OCI-LY1 (cell line): Measurements from ENCODE around the gene TMEM204.

Experiments used
- H2AFZ ChIP-seq: fragments of 200-600 bp; sonication (generic), shearing (Covaris generic); 2 replicates; pipeline ENCODE4 v1.6.0; 2014; ENCODE audit warnings: antibody characterized with exemption, mild to moderate bottlenecking, low read length
- H3F3A ChIP-seq: fragments of 200-600 bp; sonication (generic), shearing (Covaris generic); 2 replicates; pipeline ENCODE4 v1.6.0; 2014; ENCODE audit warnings: mild to moderate bottlenecking, antibody characterized with exemption, low read length, moderate library complexity; ENCODE audit not compliant: insufficient read depth
- H3K27ac ChIP-seq: fragments of 200-600 bp; sonication (generic); 2 replicates; pipeline ENCODE4 v1.5.1; 2014; ENCODE audit warnings: low read length, mixed run types, mild to moderate bottlenecking, low read depth; ENCODE audit not compliant: poor library complexity, severe bottlenecking
- H3K27me3 ChIP-seq: fragments of 200-600 bp; sonication (generic); 2 replicates; pipeline ENCODE4 v1.6.0; 2014; ENCODE audit warnings: antibody characterized with exemption, mild to moderate bottlenecking, low read length, moderate library complexity; ENCODE audit not compliant: insufficient read depth
- H3K36me3 ChIP-seq: fragments of 200-600 bp; sonication (generic); 2 replicates; pipeline ENCODE4 v1.6.1; 2014; ENCODE audit warnings: mild to moderate bottlenecking, antibody characterized with exemption, low read length, moderate library complexity, mixed read lengths; ENCODE audit not compliant: insufficient read depth
- H3K4me1 ChIP-seq: fragments of 200-600 bp; sonication (generic); 2 replicates; pipeline ENCODE4 v1.5.1; 2014; ENCODE audit warnings: mild to moderate bottlenecking, low read length, moderate library complexity; ENCODE audit not compliant: insufficient read depth, severe bottlenecking
- H3K4me2 ChIP-seq: fragments of 200-600 bp; sonication (generic), shearing (Covaris generic); 2 replicates; pipeline ENCODE4 v1.6.1; 2014; ENCODE audit warnings: low read length
- H3K4me3 ChIP-seq: fragments of 200-600 bp; sonication (generic); 2 replicates; pipeline ENCODE4 v1.5.1; 2014; ENCODE audit warnings: low read length, low read depth, mild to moderate bottlenecking, mixed read lengths; ENCODE audit not compliant: poor library complexity, severe bottlenecking
- H3K79me2 ChIP-seq: fragments of 200-600 bp; shearing (Covaris generic); 2 replicates; pipeline ENCODE4 v1.6.1; 2016; ENCODE audit warnings: mixed run types, low read length, mixed read lengths; ENCODE audit not compliant: insufficient read depth
- H3K9ac ChIP-seq: fragments of 200-600 bp; sonication (generic), shearing (Covaris generic); 2 replicates; pipeline ENCODE4 v1.6.1; 2014; ENCODE audit warnings: mild to moderate bottlenecking, low read length, mixed read lengths
- H3K9me2 ChIP-seq: fragments of 200-600 bp; sonication (generic), shearing (Covaris generic); 2 replicates; pipeline ENCODE4 v1.6.1; 2014; ENCODE audit warnings: low read depth, mild to moderate bottlenecking, low read length, mixed read lengths
- H3K9me3 ChIP-seq: fragments of 200-600 bp; shearing (Covaris generic); 2 replicates; pipeline ENCODE4 v1.6.1; 2014; ENCODE audit warnings: low read length, mixed read lengths
- H4K20me1 ChIP-seq: fragments of 200-600 bp; sonication (generic), shearing (Covaris generic); 2 replicates; pipeline ENCODE4 v1.6.0; 2016; ENCODE audit warnings: mild to moderate bottlenecking, low read length; ENCODE audit not compliant: insufficient read depth
- CTCF ChIP-seq: fragments of 200-600 bp; sonication (generic), shearing (Covaris generic); IDR thresholded peaks from 2 replicates; pipeline ENCODE4 v1.5.1; 2017; ENCODE audit warnings: mild to moderate bottlenecking, antibody characterized with exemption, low read length, moderate library complexity, mixed read lengths
- EZH2 ChIP-seq: fragments of 200-600 bp; sonication (generic), shearing (Covaris generic); IDR thresholded peaks from 2 replicates; pipeline ENCODE4 v1.8.0; 2017; ENCODE audit warnings: borderline replicate concordance, mixed run types, mild to moderate bottlenecking, antibody characterized with exemption, low read length, moderate library complexity, mixed read lengths

Gene TMEM204

GRCh38 chr16:1561266-1561665 lies 27.8 kb downstream of the TMEM204 start:
- Histone ChIP-seq H3K4me3 (no peak overlapping the region), H4K20me1 (no peaks in the 10 kb centered on the region), H3K79me2 (no peaks in the 10 kb centered on the region), H3K27me3 (no peaks in the 10 kb centered on the region), H2AFZ (no peak overlapping the region), H3F3A (no peaks in the 10 kb centered on the region), H3K4me2 (no peak overlapping the region), H3K9ac (no peak overlapping the region), H3K9me2 (no peaks in the 10 kb centered on the region), H3K9me3 (no peaks in the 10 kb centered on the region), H3K27ac (no peak overlapping the region), H3K36me3 (no peaks in the 10 kb centered on the region), H3K4me1 (no peaks in the 10 kb centered on the region)
- no peak for TF ChIP-seq EZH2
- no peak for TF ChIP-seq CTCF

- no peaks in the 10 kb centered on the region for H3F3A ChIP-seq
- H3K9me2 ChIP-seq: no peaks in the 10 kb centered on the region
- no peak overlapping the region for H3K4me3 ChIP-seq
- no peak overlapping the region for H3K9ac ChIP-seq
- no peaks in the 10 kb centered on the region for H3K27me3 ChIP-seq
- no peaks in the 10 kb centered on the region for H3K36me3 ChIP-seq
- H2AFZ ChIP-seq: no peak overlapping the region
- TF ChIP-seq CTCF (no peak), EZH2 (no peak)
- H3K4me2 ChIP-seq: no peak overlapping the region
- H3K27ac ChIP-seq: no peak overlapping the region
- H3K9me3 ChIP-seq: no peaks in the 10 kb centered on the region
- H3K4me1 ChIP-seq: no peaks in the 10 kb centered on the region
- no peaks in the 10 kb centered on the region for H3K79me2 ChIP-seq
- no peaks in the 10 kb centered on the region for H4K20me1 ChIP-seq
Measured at GRCh38 chr16:1561836-1562235, 28.4 kb downstream of the TMEM204 start.

- no peaks in the 10 kb centered on the region for H3K9me2 ChIP-seq
- no peak overlapping the region for H3K4me2 ChIP-seq
- H3K79me2 ChIP-seq: no peaks in the 10 kb centered on the region
- H2AFZ ChIP-seq: no peak overlapping the region
- H3K36me3 ChIP-seq: no peaks in the 10 kb centered on the region
- H3K4me3 ChIP-seq: no peak overlapping the region
- no peak for TF ChIP-seq CTCF
- TF ChIP-seq EZH2: no peak
- H3K27me3 ChIP-seq: no peaks in the 10 kb centered on the region
- H4K20me1 ChIP-seq: no peaks in the 10 kb centered on the region
- no peak overlapping the region for H3K9ac ChIP-seq
- no peak overlapping the region for H3K27ac ChIP-seq
- H3F3A ChIP-seq: no peaks in the 10 kb centered on the region
- no peaks in the 10 kb centered on the region for H3K4me1 ChIP-seq
- H3K9me3 ChIP-seq: no peaks in the 10 kb centered on the region
Measured at GRCh38 chr16:1563786-1564185, 30.3 kb downstream of the TMEM204 start.
